Neural progenitor cell (in vitro differentiated cells): Measurements from ENCODE around the gene JSRP1. TPM values are rescaled to one million over a fixed set of nuclear protein-coding genes. Genes with fewer than 3 reads are reported as not detected.

Experiments used
- DNase-seq: peaks from one replicate; pipeline ENCODE4 v3.0.0-alpha.2; 2016; ENCODE audit warnings: low spot score
- H2AFZ ChIP-seq: fragments of 200-600 bp; sonication (generic); replicated peaks from 2 replicates; pipeline ENCODE4 v1.6.1; 2016; ENCODE audit warnings: antibody characterized with exemption
- H3F3A ChIP-seq: fragments of 200-600 bp; sonication (generic); 2 replicates; pipeline ENCODE4 v1.6.1; 2016; ENCODE audit warnings: antibody characterized with exemption, low read depth
- H3K27ac ChIP-seq: fragments of 200-600 bp; sonication (generic); 2 replicates; pipeline ENCODE4 v1.5.1; 2016; ENCODE audit warnings: mild to moderate bottlenecking
- H3K27me3 ChIP-seq: fragments of 200-600 bp; sonication (generic); 2 replicates; pipeline ENCODE4 v1.6.1; 2016; ENCODE audit warnings: mild to moderate bottlenecking, moderate library complexity
- H3K36me3 ChIP-seq: fragments of 200-600 bp; sonication (generic); 2 replicates; pipeline ENCODE4 v1.5.1; 2016
- H3K4me1 ChIP-seq: fragments of 200-600 bp; sonication (generic); 2 replicates; pipeline ENCODE4 v1.6.1; 2016; ENCODE audit warnings: mixed run types
- H3K4me2 ChIP-seq: fragments of 200-600 bp; sonication (generic); 2 replicates; pipeline ENCODE4 v1.6.1; 2016
- H3K4me3 ChIP-seq: fragments of 200-600 bp; sonication (generic); 2 replicates; pipeline ENCODE4 v1.5.1; 2016
- H3K79me2 ChIP-seq: fragments of 200-600 bp; sonication (generic); 2 replicates; pipeline ENCODE4 v1.6.1; 2016; ENCODE audit warnings: low read depth
- H3K9ac ChIP-seq: fragments of 200-600 bp; sonication (generic); 2 replicates; pipeline ENCODE4 v1.6.1; 2016
- H3K9me3 ChIP-seq: fragments of 200-600 bp; sonication (generic); 2 replicates; pipeline ENCODE4 v1.5.1; 2016; ENCODE audit warnings: low read depth
- H4K20me1 ChIP-seq: fragments of 200-600 bp; sonication (generic); 2 replicates; pipeline ENCODE4 v1.6.1; 2016; ENCODE audit warnings: low read depth
- H3K27ac Mint-ChIP-seq: 3 replicates; pipeline ENCODE4 v1.8.0; 2021; ENCODE audit warnings: mixed read lengths
- H3K27me3 Mint-ChIP-seq: 2 replicates; pipeline ENCODE4 v1.8.0; 2022; ENCODE audit warnings: low read depth, mild to moderate bottlenecking, inconsistent platforms, moderate library complexity, mixed read lengths; ENCODE audit not compliant: insufficient read depth
- H3K36me3 Mint-ChIP-seq: 3 replicates; pipeline ENCODE4 v1.8.0; 2021; ENCODE audit warnings: mixed read lengths
- H3K4me1 Mint-ChIP-seq: 3 replicates; pipeline ENCODE4 v1.8.0; 2021; ENCODE audit warnings: mixed read lengths
- H3K4me3 Mint-ChIP-seq: 3 replicates; pipeline ENCODE4 v1.8.0; 2021; ENCODE audit warnings: mild to moderate bottlenecking, moderate library complexity, mixed read lengths
- H3K9me3 Mint-ChIP-seq: 3 replicates; pipeline ENCODE4 v1.8.0; 2020; ENCODE audit warnings: mixed read lengths
- EZH2 ChIP-seq: fragments of 200-600 bp; sonication (generic); IDR thresholded peaks from 2 replicates; pipeline ENCODE4 v1.6.1; 2017; ENCODE audit warnings: antibody characterized with exemption, mild to moderate bottlenecking, moderate library complexity
- EZH2phosphoT487 ChIP-seq: fragments of 200-600 bp; sonication (generic); IDR thresholded peaks from 2 replicates; pipeline ENCODE4 v1.6.1; 2017; ENCODE audit warnings: antibody characterized with exemption
- total RNA-seq: library from RNA; depleted of rRNA; stranded (reverse); fragments of >200 nt; gene quantifications from 2 replicates; pipeline ENCODE4 v1.2.3, GENCODE V29; 2015; ENCODE audit warnings: low replicate concordance
- TF ChIP-seq, protein P1 (sequence below): fragments of 200-600 bp; sonication (generic); IDR thresholded peaks from 2 replicates; pipeline ENCODE4 v1.5.1; 2017; ENCODE audit warnings: antibody characterized with exemption, mild to moderate bottlenecking

Gene JSRP1
- total RNA-seq, 1 donor from 2014 or later, result not detected

DNA sequence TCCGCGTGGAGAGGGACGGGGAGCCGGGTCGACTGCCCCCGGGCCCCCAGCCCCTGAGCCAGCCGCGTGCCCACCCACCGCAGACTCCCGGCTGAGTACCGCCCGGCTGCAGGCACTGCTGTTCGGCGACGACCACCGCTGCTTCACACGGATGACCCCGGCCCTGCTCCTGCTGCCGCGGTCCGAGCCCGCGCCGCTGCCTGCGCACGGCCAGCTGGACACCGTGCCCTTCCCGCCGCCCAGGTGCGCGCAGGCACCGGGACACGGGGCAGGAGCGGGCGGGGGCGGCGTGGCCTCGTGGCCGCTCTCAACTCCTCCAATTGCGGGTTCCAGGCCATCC is 5.5 kb downstream of the JSRP1 start:
- Histone ChIP-seq H3K36me3 (no peaks in the 10 kb centered on the region), H4K20me1 (peaks cover 27% of the 10 kb centered on the region), H3K9ac (no peak overlapping the region), H2AFZ (no peak overlapping the region), H3K4me2 (no peak overlapping the region), H3K9me3 (no peaks in the 10 kb centered on the region), H3K27me3 (peaks cover 20% of the 10 kb centered on the region), H3F3A (peaks cover 25% of the 10 kb centered on the region), H3K27ac (no peak overlapping the region), H3K79me2 (no peaks in the 10 kb centered on the region), H3K4me1 (peaks cover 10% of the 10 kb centered on the region), H3K4me3 (no peak overlapping the region)
- Mint-ChIP-seq H3K4me1 (peaks cover 4% of the 10 kb centered on the region), H3K27me3 (peaks cover 12% of the 10 kb centered on the region), H3K4me3 (no peak overlapping the region), H3K9me3 (no peaks in the 10 kb centered on the region), H3K36me3 (no peaks in the 10 kb centered on the region), H3K27ac (no peak overlapping the region)
- no peak for DNase-seq
- TF ChIP-seq, protein P1, sequence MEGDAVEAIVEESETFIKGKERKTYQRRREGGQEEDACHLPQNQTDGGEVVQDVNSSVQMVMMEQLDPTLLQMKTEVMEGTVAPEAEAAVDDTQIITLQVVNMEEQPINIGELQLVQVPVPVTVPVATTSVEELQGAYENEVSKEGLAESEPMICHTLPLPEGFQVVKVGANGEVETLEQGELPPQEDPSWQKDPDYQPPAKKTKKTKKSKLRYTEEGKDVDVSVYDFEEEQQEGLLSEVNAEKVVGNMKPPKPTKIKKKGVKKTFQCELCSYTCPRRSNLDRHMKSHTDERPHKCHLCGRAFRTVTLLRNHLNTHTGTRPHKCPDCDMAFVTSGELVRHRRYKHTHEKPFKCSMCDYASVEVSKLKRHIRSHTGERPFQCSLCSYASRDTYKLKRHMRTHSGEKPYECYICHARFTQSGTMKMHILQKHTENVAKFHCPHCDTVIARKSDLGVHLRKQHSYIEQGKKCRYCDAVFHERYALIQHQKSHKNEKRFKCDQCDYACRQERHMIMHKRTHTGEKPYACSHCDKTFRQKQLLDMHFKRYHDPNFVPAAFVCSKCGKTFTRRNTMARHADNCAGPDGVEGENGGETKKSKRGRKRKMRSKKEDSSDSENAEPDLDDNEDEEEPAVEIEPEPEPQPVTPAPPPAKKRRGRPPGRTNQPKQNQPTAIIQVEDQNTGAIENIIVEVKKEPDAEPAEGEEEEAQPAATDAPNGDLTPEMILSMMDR, result no peak
- no peak for TF ChIP-seq EZH2phosphoT487
- no peak for TF ChIP-seq EZH2

DNA sequence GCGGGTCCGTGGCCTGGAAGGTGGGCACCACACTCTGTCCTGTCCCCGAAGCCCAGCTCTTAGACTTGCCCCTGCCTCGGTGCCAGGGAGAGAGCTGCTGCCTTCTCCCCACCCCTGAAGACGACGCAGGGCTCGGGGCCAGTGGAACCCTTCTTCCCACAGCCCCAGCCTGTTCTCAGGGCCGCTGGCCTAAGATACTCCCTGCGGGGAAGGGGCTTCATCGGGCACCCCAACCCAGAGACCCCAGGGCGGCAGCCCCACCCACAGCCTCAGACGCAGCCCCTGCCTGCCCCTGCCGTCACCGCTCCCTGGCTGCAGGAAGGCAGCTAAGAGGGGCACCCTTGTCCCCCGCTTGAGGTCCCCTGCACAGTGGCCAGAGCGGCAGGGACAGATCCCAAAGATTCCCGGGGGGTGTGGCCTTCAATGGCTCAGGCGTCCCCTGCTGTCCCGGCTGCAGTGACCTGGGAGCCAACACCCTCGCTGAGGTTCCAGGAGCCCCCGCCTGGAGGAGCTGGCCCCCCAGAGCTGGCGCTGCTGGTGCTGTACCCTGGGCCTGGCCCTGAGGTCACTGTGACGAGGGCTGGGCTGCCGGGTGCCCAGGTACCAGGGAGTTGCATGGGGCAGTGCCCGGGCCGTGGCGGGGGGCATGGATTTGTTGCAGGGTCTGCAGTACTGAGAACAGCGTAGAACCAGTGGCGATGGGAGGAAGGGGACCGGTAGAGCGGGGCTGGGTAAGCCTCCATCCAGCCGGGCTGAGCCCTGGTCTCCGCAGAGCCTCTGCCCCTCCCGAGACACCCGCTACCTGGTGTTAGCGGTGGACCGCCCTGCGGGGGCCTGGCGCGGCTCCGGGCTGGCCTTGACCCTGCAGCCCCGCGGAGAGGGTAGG is 6.1 kb downstream of the JSRP1 start:
- DNase-seq, result no peak
- Mint-ChIP-seq H3K9me3 (no peaks in the 10 kb centered on the region), H3K4me1 (peaks cover 4% of the 10 kb centered on the region), H3K4me3 (no peak overlapping the region), H3K36me3 (no peaks in the 10 kb centered on the region), H3K27ac (no peak overlapping the region), H3K27me3 (peaks cover 13% of the 10 kb centered on the region)
- peaks cover 20% of the 10 kb centered on the region for H3K27me3 ChIP-seq
- H3K4me1 ChIP-seq, result peaks cover 10% of the 10 kb centered on the region
- no peak overlapping the region for H2AFZ ChIP-seq
- peaks cover 25% of the 10 kb centered on the region for H3F3A ChIP-seq
- H3K9me3 ChIP-seq, result no peaks in the 10 kb centered on the region
- H3K27ac ChIP-seq, result peak overlapping the region; percentile 29
- TF ChIP-seq, protein P1, result no peak
- TF ChIP-seq EZH2phosphoT487 (no peak), EZH2 (no peak)
- H4K20me1 ChIP-seq, result peaks cover 33% of the 10 kb centered on the region
- no peaks in the 10 kb centered on the region for H3K79me2 ChIP-seq
- H3K4me3 ChIP-seq, result no peak overlapping the region
- no peak overlapping the region for H3K9ac ChIP-seq
- H3K36me3 ChIP-seq, result no peaks in the 10 kb centered on the region
- H3K4me2 ChIP-seq, result no peak overlapping the region

DNA sequence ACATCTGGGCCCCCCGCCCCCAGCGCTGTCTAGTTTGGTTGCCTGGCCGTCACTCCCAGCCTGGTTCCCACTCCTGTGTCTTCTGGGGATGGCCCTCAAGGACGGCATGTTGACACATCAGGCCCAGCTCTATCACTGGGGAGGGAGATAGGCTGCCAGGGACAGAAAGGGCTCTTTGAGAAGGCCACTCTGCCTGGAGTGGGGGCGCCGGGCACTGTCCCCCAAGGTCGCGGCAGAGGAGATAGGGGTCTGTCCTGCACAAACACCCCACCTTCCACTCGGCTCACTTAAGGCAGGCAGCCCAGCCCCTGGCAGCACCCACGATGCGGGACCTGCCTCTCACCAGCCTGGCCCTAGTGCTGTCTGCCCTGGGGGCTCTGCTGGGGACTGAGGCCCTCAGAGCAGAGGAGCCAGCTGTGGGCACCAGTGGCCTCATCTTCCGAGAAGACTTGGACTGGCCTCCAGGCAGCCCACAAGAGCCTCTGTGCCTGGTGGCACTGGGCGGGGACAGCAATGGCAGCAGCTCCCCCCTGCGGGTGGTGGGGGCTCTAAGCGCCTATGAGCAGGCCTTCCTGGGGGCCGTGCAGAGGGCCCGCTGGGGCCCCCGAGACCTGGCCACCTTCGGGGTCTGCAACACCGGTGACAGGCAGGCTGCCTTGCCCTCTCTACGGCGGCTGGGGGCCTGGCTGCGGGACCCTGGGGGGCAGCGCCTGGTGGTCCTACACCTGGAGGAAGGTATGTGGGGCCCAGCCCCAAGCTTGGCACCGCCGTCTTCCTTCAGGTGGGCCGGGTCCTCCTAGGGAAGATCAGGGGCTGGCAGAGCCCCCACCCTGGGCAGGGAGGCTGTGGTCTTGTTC is 7.0 kb downstream of the JSRP1 start, which contains the start of gene AMH:
AMH (plus strand) TSS at position 314 of the 857 bp plus-strand sequence; CDS start at position 324, 10 bp downstream.
- Mint-ChIP-seq H3K9me3 (no peaks in the 10 kb centered on the region), H3K27me3 (peaks cover 12% of the 10 kb centered on the region), H3K4me3 (no peak within 1 kb of the TSS), H3K4me1 (peaks cover 4% of the 10 kb centered on the region), H3K36me3 (no peaks in the 10 kb centered on the region), H3K27ac (no peak within 1 kb of the TSS)
- TF ChIP-seq, protein P1, result no peak
- TF ChIP-seq EZH2phosphoT487 (no peak), EZH2 (no peak)
- no peak within 1 kb of the TSS for H3K9ac ChIP-seq
- H3K36me3 ChIP-seq, result no peaks in the 10 kb centered on the region
- peaks cover 42% of the 10 kb centered on the region for H4K20me1 ChIP-seq
- peaks cover 21% of the 10 kb centered on the region for H3F3A ChIP-seq
- H3K4me2 ChIP-seq, result no peak within 1 kb of the TSS
- no peak within 1 kb of the TSS for H3K4me3 ChIP-seq
- peaks cover 19% of the 10 kb centered on the region for H3K27me3 ChIP-seq
- no peak within 1 kb of the TSS for H2AFZ ChIP-seq
- H3K9me3 ChIP-seq, result no peaks in the 10 kb centered on the region
- peaks cover 5% of the 10 kb centered on the region for H3K79me2 ChIP-seq
- H3K27ac ChIP-seq, result peak within 1 kb of the TSS; percentile 29
- DNase-seq, result no peak
- peaks cover 10% of the 10 kb centered on the region for H3K4me1 ChIP-seq
